K562 (cell line): ENCODE measurements around the gene RHPN2. TPM values are rescaled to one million over a fixed set of nuclear protein-coding genes. Genes with fewer than 3 reads are reported as not detected.

Source experiments
- FOXA3 ChIP-seq, 2 experiments: fragments of 450-650 bp in 1 of 2; sonication (generic) in 1 of 2; formaldehyde crosslinking; IDR thresholded peaks in 1 of 2; conservative IDR thresholded peaks in 1 of 2; 2 replicates each; pipeline versions ENCODE4 v1.4.0 to v1.8.0; 2020 to 2022; ENCODE audit warnings: mild to moderate bottlenecking in 2 of 2, missing genetic modification reagents in 1 of 2
- MAFF ChIP-seq: IDR thresholded peaks from 2 replicates; pipeline ENCODE4 v1.6.1; 2012; ENCODE audit warnings: low read length, improper control_type of control experiment
- MYBL2 ChIP-seq, 2 experiments: fragments of 450-650 bp in 1 of 2; sonication (generic) in 1 of 2; formaldehyde crosslinking in 1 of 2; IDR thresholded peaks; 2 replicates each; pipeline versions ENCODE4 v1.6.1 to v1.8.1; 2017 to 2022; ENCODE audit warnings: borderline replicate concordance in 1 of 2, inconsistent platforms in 1 of 2, low read depth in 1 of 2, mild to moderate bottlenecking in 1 of 2, missing genetic modification reagents in 1 of 2, moderate library complexity in 1 of 2
- MYC ChIP-seq, 2 experiments: fragments of 250-450 bp in 1 of 2; sonication (Bioruptor Pico) in 1 of 2; IDR thresholded peaks; 2 replicates each; pipeline versions ENCODE4 v1.5.1 to v1.6.1; 2012 to 2021; ENCODE audit warnings: low read depth in 2 of 2, borderline replicate concordance in 1 of 2, improper control_type of control experiment in 1 of 2, low read length in 1 of 2, mild to moderate bottlenecking in 1 of 2, moderate library complexity in 1 of 2
- REST ChIP-seq, 2 experiments: fragments of 450-650 bp; formaldehyde crosslinking in 1 of 2; IDR thresholded peaks; 2 replicates each; pipeline versions ENCODE4 v1.4.0 to v1.6.1; 2014 to 2020; ENCODE audit warnings: mild to moderate bottlenecking in 2 of 2, borderline replicate concordance in 1 of 2, low read depth in 1 of 2
- SMC3 ChIP-seq: conservative IDR thresholded peaks from 2 replicates; pipeline ENCODE4 v1.6.1; 2011; ENCODE audit warnings: low read depth, low read length, improper control_type of control experiment; ENCODE audit not compliant: insufficient read depth
- SOX6 ChIP-seq: fragments of 450-650 bp; IDR thresholded peaks from 2 replicates; pipeline ENCODE4 v1.6.1; 2014; ENCODE audit warnings: mild to moderate bottlenecking
- STAG1 ChIP-seq: sonication (generic); formaldehyde crosslinking; IDR thresholded peaks from 2 replicates; pipeline ENCODE4 v1.5.0; 2020; ENCODE audit warnings: missing genetic modification reagents, borderline replicate concordance
- ZNF121 ChIP-seq: sonication (generic); formaldehyde crosslinking; conservative IDR thresholded peaks from 2 replicates; pipeline ENCODE4 v1.8.0; 2022; ENCODE audit warnings: missing genetic modification reagents
- ZNF3 ChIP-seq: fragments of 250-450 bp; sonication (Bioruptor Pico); IDR thresholded peaks from 2 replicates; pipeline ENCODE4 v1.5.0; 2021; ENCODE audit warnings: mild to moderate bottlenecking, moderate library complexity
- ZNF609 ChIP-seq: sonication (generic); formaldehyde crosslinking; IDR thresholded peaks from 2 replicates; pipeline ENCODE4 v1.8.1; 2023; ENCODE audit warnings: missing genetic modification reagents, mild to moderate bottlenecking, borderline replicate concordance
- ZNF766 ChIP-seq: fragments of 200-800 bp; sonication (Bioruptor generic); conservative IDR thresholded peaks from 2 replicates; pipeline ENCODE4 v1.6.1; 2016; ENCODE audit warnings: missing genetic modification characterization, missing compliant biosample characterization
- polyA plus RNA-seq, 8 experiments: library from polyadenylated mRNA; depleted of rRNA in 4 of 8; stranded (reverse) in 5 of 8; unstranded in 3 of 8; fragments of >200 nt; fragmentation: Nextera tagmentation in 2 of 8; fragmentation: Illumina TruSeq in 1 of 8; extraction: Ambion mirVana in 2 of 8; extraction: Trizol in 1 of 8; gene quantifications; 2 replicates each; pipeline versions ENCODE4 v1.2.1 to v1.2.3, GENCODE V29; 2011 to 2014; ENCODE audit warnings: inconsistent platforms in 1 of 8, missing spikeins in 1 of 8
- total RNA-seq, 7 experiments: library from RNA; depleted of rRNA in 6 of 7; stranded (reverse); fragments of >200 nt in 6 of 7; fragmentation: Illumina TruSeq in 2 of 7; extraction: Trizol in 2 of 7; gene quantifications; 2 replicates each; pipeline versions ENCODE4 v1.2.1 to v1.2.3, GENCODE V29; 2011 to 2021; ENCODE audit warnings: low replicate concordance in 1 of 7

RHPN2 gene
- total and polyA plus RNA-seq, 9 of the 15 experiments (the other 6 are each of a cell fraction or from before 2014, with no cell fraction given) = 0.63 to 9.9 (median 3.2) TPM

- no peak for TF ChIP-seq ZNF609 (CRISPR knock-in tag)
- peak; percentile 55; the same call in 1 of the 2 replicates for TF ChIP-seq ZNF766 (CRISPR knock-in tag)
- peak; percentile 63; the same call in 1 of the 2 replicates for TF ChIP-seq MAFF
- TF ChIP-seq ZNF3 (CRISPR knock-in tag) = no peak
- TF ChIP-seq STAG1 (CRISPR knock-in tag) = no peak
- peak; percentile 20; the same call in 1 of the 2 replicates for TF ChIP-seq REST (IDR thresholded peaks at IDR 0.05; ENCODE audit: borderline replicate concordance)
- no peak for TF ChIP-seq REST (CRISPR knock-in tag; IDR thresholded peaks at IDR 0.05; ENCODE audit: low read depth)
- no peak for TF ChIP-seq SMC3
- peak; percentile 34; the same call in 1 of the 2 replicates for TF ChIP-seq MYC (IDR thresholded peaks at IDR 0.05; ENCODE audit: low read depth, low read length)
- no peak for TF ChIP-seq MYC (CRISPR knock-in tag; IDR thresholded peaks at IDR 0.05; ENCODE audit: borderline replicate concordance, low read depth)
- peak; percentile 93 for TF ChIP-seq SOX6
- no peak for TF ChIP-seq ZNF121 (CRISPR knock-in tag)
- peak; percentile 100 for TF ChIP-seq FOXA3 (CRISPR knock-in tag; conservative IDR thresholded peaks at IDR 0.05 in 1 of 2, IDR thresholded peaks at IDR 0.05 in 1 of 2)
- TF ChIP-seq MYBL2 (IDR thresholded peaks at IDR 0.05; ENCODE audit: low read depth) = no peak
- TF ChIP-seq MYBL2 (CRISPR knock-in tag; IDR thresholded peaks at IDR 0.05; ENCODE audit: borderline replicate concordance) = no peak
Observed at GRCh38 chr19:33100894-33101644, 36.4 kb upstream of the RHPN2 start (continued).
